ENCODE results near the gene LCE5A.

LCE5A gene

DNA sequence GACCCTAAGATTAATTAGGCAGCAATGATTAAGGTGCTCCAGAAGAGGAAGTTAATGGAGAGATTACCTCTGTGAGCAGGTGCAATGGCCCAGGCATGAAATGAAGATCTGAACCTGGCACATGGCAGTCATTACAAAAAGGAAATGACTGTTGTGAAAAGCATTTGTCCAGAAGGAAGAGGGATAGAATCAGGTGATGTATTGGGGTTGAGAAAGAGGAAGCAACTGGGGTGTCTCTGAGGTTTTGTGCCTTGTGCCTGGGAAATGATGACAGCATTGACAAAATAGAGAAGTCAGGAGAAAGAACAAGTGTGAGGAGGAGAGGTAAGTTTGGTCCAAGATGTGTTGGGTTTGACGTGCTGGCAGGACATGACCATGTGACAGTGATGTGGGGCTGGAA lies 9.2 kb downstream of the LCE5A start:
- TF ChIP-seq SIN3A (IDR thresholded peaks at IDR 0.05; ENCODE audit: borderline replicate concordance, insufficient read depth, low read length) (no peak), POLR2AphosphoS5 (IDR thresholded peaks at IDR 0.05; ENCODE audit: low read depth, low read length) (no peak), TAF1 (IDR thresholded peaks at IDR 0.05; ENCODE audit: borderline replicate concordance, insufficient read depth, low read length) (no peak), FOXP2 (optimal IDR thresholded peaks at IDR 0.05; ENCODE audit: borderline replicate concordance, extremely low read depth, extremely low read length, insufficient read depth) (no peak)
- TF ChIP-seq, protein P1, sequence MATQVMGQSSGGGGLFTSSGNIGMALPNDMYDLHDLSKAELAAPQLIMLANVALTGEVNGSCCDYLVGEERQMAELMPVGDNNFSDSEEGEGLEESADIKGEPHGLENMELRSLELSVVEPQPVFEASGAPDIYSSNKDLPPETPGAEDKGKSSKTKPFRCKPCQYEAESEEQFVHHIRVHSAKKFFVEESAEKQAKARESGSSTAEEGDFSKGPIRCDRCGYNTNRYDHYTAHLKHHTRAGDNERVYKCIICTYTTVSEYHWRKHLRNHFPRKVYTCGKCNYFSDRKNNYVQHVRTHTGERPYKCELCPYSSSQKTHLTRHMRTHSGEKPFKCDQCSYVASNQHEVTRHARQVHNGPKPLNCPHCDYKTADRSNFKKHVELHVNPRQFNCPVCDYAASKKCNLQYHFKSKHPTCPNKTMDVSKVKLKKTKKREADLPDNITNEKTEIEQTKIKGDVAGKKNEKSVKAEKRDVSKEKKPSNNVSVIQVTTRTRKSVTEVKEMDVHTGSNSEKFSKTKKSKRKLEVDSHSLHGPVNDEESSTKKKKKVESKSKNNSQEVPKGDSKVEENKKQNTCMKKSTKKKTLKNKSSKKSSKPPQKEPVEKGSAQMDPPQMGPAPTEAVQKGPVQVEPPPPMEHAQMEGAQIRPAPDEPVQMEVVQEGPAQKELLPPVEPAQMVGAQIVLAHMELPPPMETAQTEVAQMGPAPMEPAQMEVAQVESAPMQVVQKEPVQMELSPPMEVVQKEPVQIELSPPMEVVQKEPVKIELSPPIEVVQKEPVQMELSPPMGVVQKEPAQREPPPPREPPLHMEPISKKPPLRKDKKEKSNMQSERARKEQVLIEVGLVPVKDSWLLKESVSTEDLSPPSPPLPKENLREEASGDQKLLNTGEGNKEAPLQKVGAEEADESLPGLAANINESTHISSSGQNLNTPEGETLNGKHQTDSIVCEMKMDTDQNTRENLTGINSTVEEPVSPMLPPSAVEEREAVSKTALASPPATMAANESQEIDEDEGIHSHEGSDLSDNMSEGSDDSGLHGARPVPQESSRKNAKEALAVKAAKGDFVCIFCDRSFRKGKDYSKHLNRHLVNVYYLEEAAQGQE (IDR thresholded peaks at IDR 0.05; ENCODE audit: insufficient read depth in 1 of 2, low read depth in 2 of 2, low read length in 2 of 2) = no peak

DNA sequence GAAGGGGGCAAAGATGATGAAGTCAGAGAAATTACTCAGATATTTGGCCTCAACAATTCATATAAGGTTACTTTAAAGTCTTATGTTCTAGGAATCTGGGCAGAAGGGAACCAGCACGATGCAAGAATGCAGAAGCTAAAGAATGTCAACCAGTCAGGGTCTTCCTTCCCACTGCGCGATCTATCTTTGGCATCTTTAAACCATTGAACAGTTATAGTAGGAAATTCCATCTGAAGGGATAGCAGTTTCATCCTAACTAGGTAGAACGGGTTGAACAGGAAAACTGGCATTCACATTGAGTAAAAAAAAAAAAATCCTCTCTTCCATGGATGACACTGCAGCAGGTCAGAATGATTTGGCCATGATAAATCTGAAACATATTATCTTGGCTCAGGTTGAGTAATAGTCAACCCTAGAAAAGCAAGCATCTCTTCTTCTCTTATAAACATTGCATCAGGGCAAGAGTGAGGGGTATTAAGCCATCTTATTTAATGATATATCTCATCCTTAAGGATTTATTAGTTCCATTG lies 10.0 kb downstream of the LCE5A start:
- no peak for TF ChIP-seq POLR2AphosphoS5 (IDR thresholded peaks at IDR 0.05; ENCODE audit: low read depth, low read length)

DNA sequence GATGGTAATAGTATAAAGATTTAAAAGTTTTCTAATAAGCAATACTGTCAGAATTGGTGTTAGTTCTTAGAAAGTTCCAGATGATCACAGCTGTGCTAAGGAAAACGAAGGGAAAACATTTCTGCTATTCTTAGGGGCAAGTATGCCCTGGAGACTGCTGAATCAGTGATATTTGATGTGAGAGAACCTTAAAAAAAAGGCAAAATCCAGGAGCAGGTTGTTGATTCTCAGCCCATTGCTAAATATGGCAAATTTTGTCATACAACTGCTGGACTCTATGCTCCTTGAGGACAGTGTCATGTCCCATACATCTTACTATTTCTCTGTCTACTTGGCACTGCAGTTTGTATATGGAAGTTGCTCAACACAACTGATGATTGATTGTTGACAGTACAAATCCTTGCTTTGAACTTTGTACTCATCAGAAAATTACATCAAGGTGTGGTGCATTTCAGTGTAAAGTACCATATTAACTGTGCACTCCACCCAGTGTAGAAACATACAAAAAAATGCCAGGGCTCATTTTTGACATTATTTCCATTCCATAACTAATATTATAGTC lies 14.6 kb downstream of the LCE5A start:
- TF ChIP-seq SIN3A (IDR thresholded peaks at IDR 0.05; ENCODE audit: borderline replicate concordance, insufficient read depth, low read length) = no peak
- TF ChIP-seq, protein P1 (IDR thresholded peaks at IDR 0.05; ENCODE audit: insufficient read depth in 1 of 2, low read depth in 2 of 2, low read length in 2 of 2) = no peak

DNA sequence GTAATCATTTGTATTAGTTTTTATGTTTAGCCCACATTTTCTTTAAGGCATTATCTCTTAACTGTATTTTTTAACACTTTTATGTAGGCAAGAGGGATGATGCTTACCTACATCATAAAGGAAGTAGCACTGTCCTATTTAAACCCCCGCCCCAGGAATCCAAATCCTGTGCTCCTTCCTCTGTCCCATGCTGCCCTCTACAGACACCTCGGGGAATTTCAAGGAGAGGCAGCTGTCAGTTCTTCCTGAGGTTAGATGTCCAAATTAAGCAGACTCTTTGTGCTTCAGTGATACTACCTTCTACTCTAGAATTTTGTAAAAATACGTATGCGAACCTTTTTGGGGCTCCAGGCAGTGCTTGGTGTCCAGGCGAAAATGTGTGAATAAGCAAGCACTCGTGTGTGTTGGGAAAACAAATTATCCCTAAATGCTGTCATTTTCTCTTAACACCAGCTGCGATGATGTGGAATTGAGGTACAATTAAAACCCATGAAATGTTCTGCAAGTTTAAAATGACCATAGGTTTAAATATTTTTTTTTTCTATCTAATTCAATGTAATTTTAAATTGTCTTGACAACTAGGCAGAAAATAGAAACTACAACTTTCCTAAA lies 22.8 kb downstream of the LCE5A start:
- no peak for TF ChIP-seq POLR2AphosphoS5 (IDR thresholded peaks at IDR 0.05; ENCODE audit: low read depth, low read length)
- no peak for TF ChIP-seq FOXP2 (optimal IDR thresholded peaks at IDR 0.05; ENCODE audit: borderline replicate concordance, extremely low read depth, extremely low read length, insufficient read depth)
- no peak for TF ChIP-seq SIN3A (IDR thresholded peaks at IDR 0.05; ENCODE audit: borderline replicate concordance, insufficient read depth, low read length)
- no peak for TF ChIP-seq TAF1 (IDR thresholded peaks at IDR 0.05; ENCODE audit: borderline replicate concordance, insufficient read depth, low read length)
- TF ChIP-seq, protein P1 (IDR thresholded peaks at IDR 0.05; ENCODE audit: insufficient read depth in 1 of 2, low read depth in 2 of 2, low read length in 2 of 2) = no peak

DNA sequence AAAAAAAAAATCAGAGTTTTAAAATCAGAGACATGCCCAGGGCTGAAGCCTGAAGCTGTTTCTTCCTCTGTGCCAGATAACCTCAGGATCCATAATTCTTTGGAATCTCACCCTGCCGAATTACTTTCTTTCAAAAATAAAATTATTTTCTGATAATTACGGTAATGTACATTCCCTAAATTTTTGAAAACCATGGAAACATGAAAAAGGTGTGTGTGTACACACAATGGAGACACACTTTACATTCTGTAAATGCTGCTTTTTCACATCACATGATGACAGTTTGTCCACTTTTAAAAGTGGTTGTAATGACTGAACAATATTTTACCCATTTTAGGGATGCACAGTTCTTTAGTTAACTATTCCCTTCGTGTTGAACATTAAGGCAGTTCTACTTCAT lies 25.2 kb downstream of the LCE5A start:
- TF ChIP-seq, protein P1 (IDR thresholded peaks at IDR 0.05; ENCODE audit: insufficient read depth in 1 of 2, low read depth in 2 of 2, low read length in 2 of 2) = no peak
- TF ChIP-seq FOXP2 (optimal IDR thresholded peaks at IDR 0.05; ENCODE audit: borderline replicate concordance, extremely low read depth, extremely low read length, insufficient read depth) = no peak
- TF ChIP-seq SIN3A (IDR thresholded peaks at IDR 0.05; ENCODE audit: borderline replicate concordance, insufficient read depth, low read length) = no peak
- no peak for TF ChIP-seq POLR2AphosphoS5 (IDR thresholded peaks at IDR 0.05; ENCODE audit: low read depth, low read length)
- no peak for TF ChIP-seq TAF1 (IDR thresholded peaks at IDR 0.05; ENCODE audit: borderline replicate concordance, insufficient read depth, low read length)
